Neural progenitor cell (in vitro differentiated cells): ENCODE data around the gene PRPSAP1.

Source experiments
- EZH2phosphoT487 ChIP-seq: fragments of 200-600 bp; sonication (generic); IDR thresholded peaks from 2 replicates; pipeline ENCODE4 v1.6.1; 2017; ENCODE audit warnings: antibody characterized with exemption
- TF ChIP-seq, protein P1 (sequence below): fragments of 200-600 bp; sonication (generic); IDR thresholded peaks from 2 replicates; pipeline ENCODE4 v1.5.1; 2017; ENCODE audit warnings: antibody characterized with exemption, mild to moderate bottlenecking

DNA sequence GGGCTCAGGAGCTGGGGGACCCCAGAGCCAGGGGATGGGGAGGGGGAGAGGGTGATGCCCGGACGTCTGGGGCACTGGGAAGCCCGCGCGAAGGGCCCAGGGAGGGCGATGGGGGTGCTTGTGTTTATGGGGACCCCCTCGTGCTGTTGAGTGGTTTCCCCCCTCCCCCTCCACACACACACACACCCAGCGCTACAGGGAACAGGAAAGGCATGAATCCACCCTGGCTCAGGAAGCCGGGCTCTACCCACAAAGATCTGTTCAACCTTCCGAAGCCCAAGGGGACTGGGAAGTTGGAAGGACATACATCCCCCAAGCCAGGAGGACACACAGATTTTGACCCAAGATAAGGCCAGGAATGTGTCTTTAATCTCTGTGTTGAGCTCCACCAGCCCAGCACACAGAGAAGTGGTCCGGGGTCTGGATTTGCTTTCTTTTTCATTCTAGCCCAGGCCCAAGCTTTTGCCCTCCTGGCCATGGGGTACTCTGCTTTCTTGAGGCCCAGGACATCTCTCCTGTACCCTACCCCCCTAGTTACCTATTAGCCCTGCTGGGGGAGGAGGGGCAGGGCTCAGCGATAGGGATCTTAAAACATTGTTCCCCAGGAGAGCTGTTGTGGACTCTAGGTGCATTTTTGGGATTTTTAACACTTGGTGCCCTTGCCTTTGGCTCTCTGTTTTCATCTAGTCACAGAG is 87.3 kb downstream of the PRPSAP1 start:
- TF ChIP-seq, protein P1, sequence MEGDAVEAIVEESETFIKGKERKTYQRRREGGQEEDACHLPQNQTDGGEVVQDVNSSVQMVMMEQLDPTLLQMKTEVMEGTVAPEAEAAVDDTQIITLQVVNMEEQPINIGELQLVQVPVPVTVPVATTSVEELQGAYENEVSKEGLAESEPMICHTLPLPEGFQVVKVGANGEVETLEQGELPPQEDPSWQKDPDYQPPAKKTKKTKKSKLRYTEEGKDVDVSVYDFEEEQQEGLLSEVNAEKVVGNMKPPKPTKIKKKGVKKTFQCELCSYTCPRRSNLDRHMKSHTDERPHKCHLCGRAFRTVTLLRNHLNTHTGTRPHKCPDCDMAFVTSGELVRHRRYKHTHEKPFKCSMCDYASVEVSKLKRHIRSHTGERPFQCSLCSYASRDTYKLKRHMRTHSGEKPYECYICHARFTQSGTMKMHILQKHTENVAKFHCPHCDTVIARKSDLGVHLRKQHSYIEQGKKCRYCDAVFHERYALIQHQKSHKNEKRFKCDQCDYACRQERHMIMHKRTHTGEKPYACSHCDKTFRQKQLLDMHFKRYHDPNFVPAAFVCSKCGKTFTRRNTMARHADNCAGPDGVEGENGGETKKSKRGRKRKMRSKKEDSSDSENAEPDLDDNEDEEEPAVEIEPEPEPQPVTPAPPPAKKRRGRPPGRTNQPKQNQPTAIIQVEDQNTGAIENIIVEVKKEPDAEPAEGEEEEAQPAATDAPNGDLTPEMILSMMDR = no peak
- no peak for TF ChIP-seq EZH2phosphoT487
